ENCODE measurements around the gene MAP3K2.

The MAP3K2 gene

DNA sequence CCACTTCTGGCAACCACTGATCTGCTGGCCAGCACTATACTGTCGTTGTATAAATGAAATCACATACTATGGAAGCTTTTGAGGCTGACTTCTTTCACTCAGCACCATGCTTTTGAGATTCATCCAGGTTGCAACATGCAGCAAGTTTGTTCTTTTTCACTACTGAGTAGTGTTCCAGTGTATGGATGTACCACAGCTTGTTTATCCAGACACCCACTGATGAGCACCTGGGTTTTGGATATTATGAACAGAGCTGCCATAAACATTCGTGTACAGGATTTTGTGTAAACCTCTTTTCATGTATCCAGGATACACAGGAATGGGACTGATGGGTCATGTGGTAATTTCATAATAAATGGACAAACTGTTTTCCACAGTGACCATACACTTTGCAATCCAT is 104.5 kb downstream of the MAP3K2 start:
- CTCF ChIA-PET, result interaction anchor here (0.5 to 0.9 kb wide), 3 partner anchors 14 to 80 kb away, joined by 3 to 4 read pairs (median 4); no protein-coding TSS in a partner anchor
- POLR2A ChIA-PET, result no interaction called here

DNA sequence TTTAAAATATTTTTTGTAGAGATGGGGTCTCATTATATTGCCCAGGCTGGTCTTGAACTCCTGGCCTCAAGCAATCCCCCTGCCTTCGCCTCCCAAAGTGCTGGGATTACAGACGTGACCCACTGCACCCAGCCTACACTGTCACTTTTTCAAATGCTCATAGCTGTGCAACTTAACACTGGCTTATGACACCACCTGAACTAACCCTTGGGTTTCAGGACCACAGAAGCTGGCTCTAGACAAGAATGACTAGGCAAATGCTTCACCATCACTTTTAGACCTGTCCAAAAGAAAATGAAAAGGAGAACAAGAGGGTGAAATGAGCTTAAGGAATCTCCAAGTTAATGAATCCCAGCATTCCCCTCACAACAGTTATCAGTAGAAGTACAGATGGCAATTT is 107.1 kb downstream of the MAP3K2 start:
- no peak overlapping the region for H3K4me3 ChIP-seq (ENCODE audit: low read depth, low read length)
- H3K9me3 ChIP-seq (ENCODE audit: control insufficient read depth, insufficient read depth, low read depth, low read length), result no peaks in the 10 kb centered on the region
- peaks cover 68 to 98% of the 10 kb centered on the region in 2 experiments for H3K36me3 ChIP-seq (ENCODE audit: control insufficient read depth in 2 of 2, insufficient read depth in 1 of 2, low read length in 2 of 2)
- POLR2A ChIA-PET, result interaction anchor here (0.6 to 1.1 kb wide), 2 partner anchors 13 to 254 kb away, joined by 3 to 4 read pairs; partner anchors contain the start of gene ERCC3
- no peaks in the 10 kb centered on the region for H3K4me1 ChIP-seq (ENCODE audit: control insufficient read depth, insufficient read depth, low read length)
- H3K27ac ChIP-seq (ENCODE audit: extremely low read depth, low read depth, low read length), result no peak overlapping the region
- TF ChIP-seq PRDM1 (tag by site-specific recombination; IDR thresholded peaks at IDR 0.05) (0 out of 2 replicates have a peak, but pooled peaks have one; percentile 12), ZNF692 (tag by site-specific recombination; IDR thresholded peaks at IDR 0.05) (no peak)
- CTCF ChIA-PET, result interaction anchor here (0.6 to 1.6 kb wide), 2 partner anchors 84 to 203 kb away, joined by 3 to 7 read pairs; no protein-coding TSS in a partner anchor

More for the DNA sequence above, 104.5 kb downstream of the MAP3K2 start:
- no peak overlapping the region for H3K27ac ChIP-seq (ENCODE audit: extremely low read depth, low read depth, low read length)
- no peaks in the 10 kb centered on the region for H3K4me1 ChIP-seq (ENCODE audit: control insufficient read depth, insufficient read depth, low read length)
- peaks cover 71 to 98% of the 10 kb centered on the region in 2 experiments for H3K36me3 ChIP-seq (ENCODE audit: control insufficient read depth in 2 of 2, insufficient read depth in 1 of 2, low read length in 2 of 2)
- H3K4me3 ChIP-seq (ENCODE audit: low read depth, low read length), result no peak overlapping the region
- H3K9me3 ChIP-seq (ENCODE audit: control insufficient read depth, insufficient read depth, low read depth, low read length), result no peaks in the 10 kb centered on the region
- peak; percentile 81 for TF ChIP-seq ZNF146 (tag by site-specific recombination; IDR thresholded peaks at IDR 0.05)
- no peak for TF ChIP-seq ZFP69B (tag by site-specific recombination; IDR thresholded peaks at IDR 0.05)

GRCh38 chr2:127279781-127280180 is 108.0 kb downstream of the MAP3K2 start:
- H3K4me1 ChIP-seq (ENCODE audit: control insufficient read depth, insufficient read depth, low read length), result no peaks in the 10 kb centered on the region
- no peak overlapping the region for H3K27ac ChIP-seq (ENCODE audit: extremely low read depth, low read depth, low read length)
- ChIA-PET POLR2A (no interaction called here), CTCF (no interaction called here)
- no peaks in the 10 kb centered on the region for H3K9me3 ChIP-seq (ENCODE audit: control insufficient read depth, insufficient read depth, low read depth, low read length)
- TF ChIP-seq AEBP2 (tag by site-specific recombination; IDR thresholded peaks at IDR 0.05; ENCODE audit: borderline replicate concordance) (no peak), ZNF830 (tag by site-specific recombination; IDR thresholded peaks at IDR 0.05; ENCODE audit: low read depth) (no peak), ZBTB20 (tag by site-specific recombination; IDR thresholded peaks at IDR 0.05) (no peak), ZNF302 (tag by site-specific recombination; IDR thresholded peaks at IDR 0.05; ENCODE audit: low read depth) (no peak), ZNF571 (tag by site-specific recombination; IDR thresholded peaks at IDR 0.05) (no peak), ZNF501 (tag by site-specific recombination; IDR thresholded peaks at IDR 0.05) (no peak), ZSCAN5A (tag by site-specific recombination; IDR thresholded peaks at IDR 0.05) (no peak), ZNF785 (tag by site-specific recombination; IDR thresholded peaks at IDR 0.05) (no peak), ZNF621 (tag by site-specific recombination; IDR thresholded peaks at IDR 0.05) (no peak)
- TF ChIP-seq, protein P1, sequence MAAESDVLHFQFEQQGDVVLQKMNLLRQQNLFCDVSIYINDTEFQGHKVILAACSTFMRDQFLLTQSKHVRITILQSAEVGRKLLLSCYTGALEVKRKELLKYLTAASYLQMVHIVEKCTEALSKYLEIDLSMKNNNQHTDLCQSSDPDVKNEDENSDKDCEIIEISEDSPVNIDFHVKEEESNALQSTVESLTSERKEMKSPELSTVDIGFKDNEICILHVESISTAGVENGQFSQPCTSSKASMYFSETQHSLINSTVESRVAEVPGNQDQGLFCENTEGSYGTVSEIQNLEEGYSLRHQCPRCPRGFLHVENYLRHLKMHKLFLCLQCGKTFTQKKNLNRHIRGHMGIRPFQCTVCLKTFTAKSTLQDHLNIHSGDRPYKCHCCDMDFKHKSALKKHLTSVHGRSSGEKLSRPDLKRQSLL (tag by site-specific recombination; IDR thresholded peaks at IDR 0.05), result no peak
- TF ChIP-seq, protein P2, sequence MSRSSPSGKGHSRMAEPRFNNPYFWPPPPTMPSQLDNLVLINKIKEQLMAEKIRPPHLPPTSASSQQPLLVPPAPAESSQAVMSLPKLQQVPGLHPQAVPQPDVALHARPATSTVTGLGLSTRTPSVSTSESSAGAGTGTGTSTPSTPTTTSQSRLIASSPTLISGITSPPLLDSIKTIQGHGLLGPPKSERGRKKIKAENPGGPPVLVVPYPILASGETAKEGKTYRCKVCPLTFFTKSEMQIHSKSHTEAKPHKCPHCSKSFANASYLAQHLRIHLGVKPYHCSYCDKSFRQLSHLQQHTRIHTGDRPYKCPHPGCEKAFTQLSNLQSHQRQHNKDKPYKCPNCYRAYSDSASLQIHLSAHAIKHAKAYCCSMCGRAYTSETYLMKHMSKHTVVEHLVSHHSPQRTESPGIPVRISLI (tag by site-specific recombination; IDR thresholded peaks at IDR 0.05), result no peak
- TF ChIP-seq, protein P3, sequence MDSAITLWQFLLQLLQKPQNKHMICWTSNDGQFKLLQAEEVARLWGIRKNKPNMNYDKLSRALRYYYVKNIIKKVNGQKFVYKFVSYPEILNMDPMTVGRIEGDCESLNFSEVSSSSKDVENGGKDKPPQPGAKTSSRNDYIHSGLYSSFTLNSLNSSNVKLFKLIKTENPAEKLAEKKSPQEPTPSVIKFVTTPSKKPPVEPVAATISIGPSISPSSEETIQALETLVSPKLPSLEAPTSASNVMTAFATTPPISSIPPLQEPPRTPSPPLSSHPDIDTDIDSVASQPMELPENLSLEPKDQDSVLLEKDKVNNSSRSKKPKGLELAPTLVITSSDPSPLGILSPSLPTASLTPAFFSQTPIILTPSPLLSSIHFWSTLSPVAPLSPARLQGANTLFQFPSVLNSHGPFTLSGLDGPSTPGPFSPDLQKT (IDR thresholded peaks at IDR 0.05; ENCODE audit: borderline replicate concordance, low read depth, low read length), result no peak
- peaks cover 66 to 98% of the 10 kb centered on the region in 2 experiments for H3K36me3 ChIP-seq (ENCODE audit: control insufficient read depth in 2 of 2, insufficient read depth in 1 of 2, low read length in 2 of 2)
- H3K4me3 ChIP-seq (ENCODE audit: low read depth, low read length), result no peak overlapping the region
